Measurements from ENCODE around the gene NRCAM.

- TF ChIP-seq CTCF (conservative IDR thresholded peaks at IDR 0.05) (no peak), EZH2 (IDR thresholded peaks at IDR 0.05; ENCODE audit: low read depth) (no peak)
These were observed 255.9 kb downstream of the NRCAM start for GRCh38 chr7:108200326-108200725.

Data from PC-9 (cell line).